Uterus (tissue), 2 donors: ENCODE results near the gene MBD4.

Experiments
- CTCF ChIP-seq, 4 experiments: fragments of 200-600 bp in 2 of 4; fragments of 450-650 bp in 2 of 4; sonication (generic) in 2 of 4; IDR thresholded peaks; one replicate each; pipeline ENCODE4 v1.5.1; 2016 to 2019; ENCODE audit warnings: antibody characterized with exemption in 4 of 4, mild to moderate bottlenecking in 2 of 4, moderate library complexity in 1 of 4
- POLR2A ChIP-seq, 2 donors: fragments of 450-650 bp; IDR thresholded peaks; one replicate each; pipeline ENCODE4 v1.6.1; 2016; ENCODE audit warnings: antibody characterized with exemption in 2 of 2, mild to moderate bottlenecking in 1 of 2, moderate library complexity in 1 of 2

GRCh38 chr3:129432036-129432435 is 7.7 kb downstream of the MBD4 start:
- no peak for TF ChIP-seq CTCF (IDR thresholded peaks at IDR 0.05)
- TF ChIP-seq POLR2A (IDR thresholded peaks at IDR 0.05) = no peak
